HG03175 (cell line): ENCODE data around the gene GABBR2.
"Not testable (repeated sequence)": the region's sequence is repeated elsewhere in the genome, so short reads cannot be mapped to it uniquely, and the experiment has no call there.

Experiments
- ATAC-seq: cut with Tn5 transposase; IDR thresholded peaks from one replicate; pipeline ENCODE4 v1.9.1; 2021; ENCODE audit warnings: mild to moderate bottlenecking, moderate library complexity; ENCODE audit not compliant: unreplicated experiment

The GABBR2 gene

DNA sequence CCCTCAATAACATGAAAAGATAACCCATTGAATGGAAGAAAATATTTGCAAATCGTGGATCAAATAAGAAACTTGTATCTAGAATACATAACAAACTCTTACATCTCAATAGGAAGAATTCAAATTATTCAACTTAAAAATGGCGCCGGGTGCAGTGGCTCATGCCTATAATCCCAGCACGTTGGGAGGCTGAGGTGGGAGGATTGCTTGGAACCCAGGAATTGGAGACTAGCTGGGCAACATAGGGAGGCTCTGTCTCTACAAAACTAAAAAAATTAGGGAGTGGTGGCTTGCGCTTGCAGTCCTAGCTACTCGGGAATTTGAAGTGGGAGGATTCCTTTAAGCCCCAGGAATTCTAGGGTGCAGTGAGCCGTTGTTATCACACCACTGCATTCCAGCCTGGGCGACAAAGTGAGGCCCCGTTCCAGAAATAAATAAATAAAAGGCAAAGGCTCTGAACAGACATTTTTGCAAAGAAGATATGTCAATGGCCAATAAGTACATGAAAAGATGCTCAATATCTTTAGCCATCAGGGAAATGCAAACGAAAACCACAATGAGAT, 431.7 kb downstream of the GABBR2 start:
- ATAC-seq, result no peak

DNA sequence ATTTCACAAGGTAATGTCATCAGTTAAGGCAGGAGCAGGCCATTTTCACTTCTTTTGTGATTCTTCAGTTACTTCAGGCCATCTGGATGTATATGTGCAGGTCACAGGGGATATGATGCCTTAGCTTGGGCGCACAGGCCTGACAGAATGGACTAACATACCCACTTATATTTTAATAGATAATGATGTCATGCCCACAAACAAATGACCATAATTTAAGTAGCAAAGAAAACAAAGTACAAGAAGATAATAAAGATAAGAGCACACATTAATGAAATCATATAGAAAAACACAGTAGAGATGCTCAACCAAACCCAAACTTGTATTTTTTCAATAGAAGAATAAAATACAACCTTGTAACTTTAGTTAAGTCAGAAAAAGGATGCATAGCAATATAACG, 433.6 kb downstream of the GABBR2 start:
- ATAC-seq, result no peak

- ATAC-seq, result no peak
Measured at GRCh38 chr9:98272083-98272482, 436.7 kb downstream of the GABBR2 start.

DNA sequence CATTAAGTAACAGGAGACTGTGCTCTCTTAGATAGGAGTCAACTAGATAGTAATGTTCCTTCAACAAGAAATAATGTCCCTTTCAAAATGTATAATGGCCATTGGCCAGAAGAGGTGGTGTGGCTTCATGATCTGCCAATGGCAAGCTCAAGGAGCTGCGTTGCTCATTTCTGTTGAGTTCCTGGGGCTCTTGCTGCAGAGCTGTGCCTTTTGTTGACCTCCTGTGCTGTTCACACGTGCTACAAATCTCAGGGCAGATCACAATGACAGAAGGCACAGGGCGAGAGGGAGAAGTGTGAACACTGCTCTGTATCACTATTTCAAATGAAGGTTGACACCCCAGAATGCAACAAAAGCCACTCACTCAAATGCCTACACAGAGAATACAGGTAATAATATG, 437.3 kb downstream of the GABBR2 start:
- no peak for ATAC-seq

GRCh38 chr9:98270284-98270683, 438.5 kb downstream of the GABBR2 start:
- ATAC-seq, result not testable (repeated sequence)

GRCh38 chr9:98269652-98270051, 439.1 kb downstream of the GABBR2 start:
- ATAC-seq, result not testable (repeated sequence)

GRCh38 chr9:98267556-98267955, 441.2 kb downstream of the GABBR2 start:
- not testable (repeated sequence) for ATAC-seq

GRCh38 chr9:98264516-98264915, 444.2 kb downstream of the GABBR2 start:
- no peak for ATAC-seq

DNA sequence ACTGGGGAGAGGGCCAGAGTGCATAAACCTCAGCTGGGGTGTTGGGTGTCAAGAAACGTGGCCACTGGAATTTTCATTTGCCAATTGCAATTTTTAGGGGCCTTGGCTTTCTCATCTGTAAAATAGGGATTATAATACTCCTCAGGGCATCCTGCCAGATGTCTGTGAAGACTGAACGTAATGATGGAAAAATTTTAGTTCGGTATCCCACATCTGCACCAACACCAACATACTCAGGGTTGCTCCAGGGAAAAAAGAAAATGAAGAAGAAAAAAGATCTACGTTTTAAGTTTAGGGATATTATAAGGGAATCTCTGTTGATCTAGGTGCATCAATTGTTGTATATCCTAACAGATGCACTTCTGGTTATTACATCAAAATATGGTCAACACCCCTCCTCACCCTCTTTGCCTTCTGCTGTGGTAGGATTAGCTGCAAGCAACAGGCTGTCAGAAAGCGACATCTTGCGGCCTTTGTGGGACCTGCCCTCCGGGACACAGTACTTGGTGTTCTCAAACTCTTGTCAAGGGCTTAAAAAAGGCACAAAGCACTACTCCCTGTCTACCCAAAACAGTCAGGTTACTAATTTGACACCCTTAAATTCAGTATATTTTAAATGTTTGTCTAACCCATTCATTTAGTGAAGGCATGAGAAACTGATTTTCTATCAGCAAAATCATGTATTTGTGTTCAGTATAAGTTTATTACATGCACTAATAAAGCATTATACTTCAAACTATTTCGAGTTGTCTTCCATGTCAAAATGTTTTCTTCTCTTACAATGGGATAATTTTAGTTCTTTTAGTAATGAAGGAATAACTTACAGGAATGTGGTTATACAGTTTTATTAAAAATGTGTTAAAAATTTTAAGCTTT, 445.0 kb downstream of the GABBR2 start:
- peak; percentile 86 for ATAC-seq

- no peak for ATAC-seq
Measured at GRCh38 chr9:98263080-98263479, 445.7 kb downstream of the GABBR2 start.

GRCh38 chr9:98262056-98262455, 446.7 kb downstream of the GABBR2 start:
- ATAC-seq, result no peak

DNA sequence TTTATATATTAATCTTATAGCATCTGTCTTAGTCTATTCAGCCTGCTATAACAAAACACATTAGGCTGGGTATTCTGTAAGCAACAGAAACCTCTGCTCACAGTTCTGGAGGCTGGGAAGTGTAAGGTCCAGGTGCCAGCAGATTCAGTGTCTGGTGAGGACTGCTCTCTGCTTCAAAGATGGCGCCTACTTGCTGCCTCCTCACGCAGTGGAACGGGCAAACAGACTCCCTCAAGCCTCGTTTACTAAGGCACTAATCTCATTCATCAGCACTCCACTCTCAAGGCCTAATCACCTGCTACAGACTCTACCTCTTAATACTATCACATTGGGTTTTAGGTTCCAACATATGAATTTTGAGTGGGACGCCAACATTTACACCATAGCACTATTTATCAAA, 448.1 kb downstream of the GABBR2 start:
- no peak for ATAC-seq

DNA sequence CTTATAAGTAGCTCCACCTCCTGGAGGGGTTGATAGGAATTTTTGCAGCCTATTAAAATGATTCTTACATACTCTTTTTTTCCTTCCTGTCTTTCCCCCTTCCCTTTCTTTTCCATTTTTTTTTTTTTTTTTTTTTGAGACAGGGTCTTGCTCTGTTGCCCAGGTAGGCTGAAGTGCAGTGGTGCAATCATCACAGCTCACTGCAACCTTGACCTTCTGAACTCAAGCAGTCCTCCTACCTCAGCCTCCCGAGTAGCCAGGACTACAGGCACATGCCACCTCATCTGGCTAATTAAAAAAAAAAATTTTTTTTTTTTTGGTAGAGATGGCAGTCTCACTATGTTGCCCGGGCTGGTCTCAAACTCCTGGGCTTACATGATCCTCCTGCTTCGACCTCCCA, 448.9 kb downstream of the GABBR2 start:
- ATAC-seq, result no peak

- no peak for ATAC-seq
Measured at GRCh38 chr9:98256756-98257155, 452.0 kb downstream of the GABBR2 start.

DNA sequence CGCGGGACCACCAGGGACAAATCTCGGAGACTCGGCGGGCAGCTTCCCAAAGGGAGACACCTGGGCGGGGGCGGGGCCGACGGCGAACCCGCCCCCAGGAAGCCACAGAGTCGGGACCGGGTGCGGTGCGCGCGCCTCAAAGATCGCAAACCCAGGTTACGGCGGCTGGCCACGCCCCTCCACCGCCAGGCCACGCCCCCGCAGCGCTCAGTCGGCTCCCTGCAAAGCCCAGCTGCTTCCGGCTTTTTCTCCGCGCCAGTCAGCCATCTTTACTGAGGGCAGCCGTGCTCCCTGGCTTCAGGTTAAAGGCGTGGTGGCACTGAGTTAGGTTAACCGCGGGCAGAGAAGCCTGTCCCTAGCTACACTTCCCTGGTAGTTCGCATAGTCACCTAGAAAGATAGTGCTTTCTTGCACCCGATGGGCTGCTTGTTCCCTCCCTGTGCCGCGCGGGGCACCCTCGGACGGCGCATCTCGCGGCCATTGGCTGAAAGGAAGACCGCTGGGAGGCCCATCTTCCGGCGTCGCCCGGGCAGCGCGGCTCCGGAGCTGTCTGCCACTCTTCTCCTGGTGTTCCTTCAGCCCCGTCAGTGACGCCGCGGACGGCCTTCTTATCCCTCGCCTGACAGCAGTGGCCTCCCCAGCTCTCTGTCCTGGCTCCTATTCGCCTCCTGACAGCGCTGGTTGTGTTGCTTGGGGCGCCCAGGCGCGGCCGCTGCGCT, 453.0 kb downstream of the GABBR2 start, which contains the start of gene TBC1D2:
Gene TBC1D2 (minus strand): TSS at position 72 of the 719 bp plus-strand sequence. CDS start 108 bp downstream, outside the sequence.
- ATAC-seq, result peak; percentile 86

GRCh38 chr9:98255061-98255577, 453.6 kb downstream of the GABBR2 start:
- ATAC-seq, result peak; percentile 6

GRCh38 chr9:98254228-98255060, 454.3 kb downstream of the GABBR2 start:
- no peak for ATAC-seq

DNA sequence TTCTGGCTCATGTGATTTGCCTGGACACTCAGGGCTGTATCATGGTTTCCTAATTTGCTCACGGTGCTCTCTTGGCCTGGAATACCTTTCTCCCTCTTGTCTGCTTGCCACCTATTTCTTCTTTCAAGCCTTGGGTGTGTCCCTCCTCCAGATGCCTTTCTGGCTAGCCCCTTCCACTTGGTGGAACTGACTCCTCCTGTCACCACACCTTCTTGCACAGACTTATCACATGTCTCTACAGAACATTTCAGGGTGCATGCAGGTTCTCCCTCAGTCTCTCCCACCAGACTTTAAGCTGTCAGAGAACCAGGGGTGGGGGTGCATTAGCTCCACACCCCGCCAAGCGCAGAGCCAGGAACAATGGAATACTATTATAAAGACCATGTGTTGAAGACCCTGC, 455.2 kb downstream of the GABBR2 start:
- ATAC-seq, result no peak

- no peak for ATAC-seq
Measured at GRCh38 chr9:98251551-98251950, 457.2 kb downstream of the GABBR2 start.

DNA sequence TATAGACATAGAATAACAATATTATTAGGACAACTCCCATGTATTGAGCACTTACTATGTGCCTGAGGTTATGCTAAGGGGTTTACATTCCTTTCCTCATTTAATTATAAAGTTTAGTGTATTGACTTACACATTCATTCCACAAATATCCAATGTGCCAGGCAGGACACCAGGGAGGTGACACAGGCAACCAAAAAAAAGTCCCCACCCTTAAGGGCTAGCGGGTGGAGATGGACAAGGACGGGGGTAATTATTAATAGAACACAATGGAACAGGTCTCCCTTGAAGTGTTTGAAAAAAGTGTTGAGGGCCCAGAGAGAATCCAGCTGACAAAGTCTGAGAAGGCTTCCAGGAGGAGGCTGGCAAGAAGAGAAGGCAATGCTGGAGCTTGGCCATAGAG, 459.0 kb downstream of the GABBR2 start:
- ATAC-seq, result no peak
